CD14-positive monocyte (primary cell): Measurements from ENCODE around the gene CEP290. TPM values are rescaled to one million over a fixed set of nuclear protein-coding genes. Genes with fewer than 3 reads are reported as not detected.

Experiments used
- DNase-seq, 3 donors: peaks; one replicate each; pipeline ENCODE4 v3.0.0-alpha.2; 2011 to 2022
- H2AFZ ChIP-seq: 2 replicates; pipeline ENCODE4 v1.6.0; 2012; ENCODE audit warnings: mild to moderate bottlenecking, low read depth, low read length, inconsistent platforms; ENCODE audit not compliant: insufficient read depth, poor library complexity, severe bottlenecking
- H3K27ac ChIP-seq, 2 donors: 1 replicate in 1 of 2; 2 replicates in 1 of 2; pipeline ENCODE4 v1.5.1; 2012 to 2013; ENCODE audit warnings: low read length in 2 of 2, control low read depth in 1 of 2, inconsistent platforms in 1 of 2, low read depth in 1 of 2, mild to moderate bottlenecking in 1 of 2
- H3K27me3 ChIP-seq, 2 donors: one replicate each; pipeline versions ENCODE4 v1.6.0 to v1.6.1; 2011 to 2013; ENCODE audit warnings: low read length in 2 of 2; ENCODE audit not compliant: control insufficient read depth in 2 of 2, insufficient read depth in 2 of 2
- H3K36me3 ChIP-seq, 2 donors: replicated peaks in 1 of 2; 1 replicate in 1 of 2; 2 replicates in 1 of 2; pipeline versions ENCODE4 v1.5.1 to v1.6.1; 2012 to 2013; ENCODE audit warnings: low read length in 2 of 2, control low read depth in 1 of 2, inconsistent platforms in 1 of 2, mild to moderate bottlenecking in 1 of 2; ENCODE audit not compliant: insufficient read depth in 2 of 2, control insufficient read depth in 1 of 2
- H3K4me1 ChIP-seq, 2 donors: 1 replicate in 1 of 2; 2 replicates in 1 of 2; pipeline versions ENCODE4 v1.5.1 to v1.6.1; 2012 to 2013; ENCODE audit warnings: low read length in 2 of 2, control low read depth in 1 of 2, inconsistent platforms in 1 of 2, mild to moderate bottlenecking in 1 of 2, moderate library complexity in 1 of 2; ENCODE audit not compliant: insufficient read depth in 2 of 2, control insufficient read depth in 1 of 2
- H3K4me2 ChIP-seq: replicated peaks from 2 replicates; pipeline ENCODE3; 2012; ENCODE audit warnings: low read length, moderate library complexity, mild to moderate bottlenecking; ENCODE audit not compliant: poor library complexity, severe bottlenecking; ENCODE audit errors: extremely low read depth
- H3K4me3 ChIP-seq, 3 experiments: fragments of 200-600 bp in 1 of 3; sonication (generic) in 1 of 3; replicated peaks in 1 of 3; 1 replicate in 2 of 3; 2 replicates in 1 of 3; pipeline ENCODE4 v1.5.1; 2011 to 2013; ENCODE audit warnings: low read length in 3 of 3, mild to moderate bottlenecking in 3 of 3, control low read depth in 2 of 3, low read depth in 2 of 3, inconsistent platforms in 1 of 3, moderate library complexity in 1 of 3
- H3K79me2 ChIP-seq: 2 replicates; pipeline ENCODE4 v1.6.0; 2012; ENCODE audit warnings: mild to moderate bottlenecking, control low read depth, inconsistent platforms, low read length, moderate library complexity; ENCODE audit not compliant: insufficient read depth
- H3K9ac ChIP-seq: 2 replicates; pipeline ENCODE4 v1.6.0; 2017; ENCODE audit warnings: low read length, mild to moderate bottlenecking; ENCODE audit not compliant: insufficient read depth, poor library complexity, severe bottlenecking
- H3K9me3 ChIP-seq, 2 donors: replicated peaks in 1 of 2; 1 replicate in 1 of 2; 2 replicates in 1 of 2; pipeline versions ENCODE4 v1.5.1 to v1.6.1; 2012 to 2013; ENCODE audit warnings: low read length in 2 of 2, control low read depth in 1 of 2; ENCODE audit not compliant: control insufficient read depth in 1 of 2, insufficient read depth in 1 of 2
- H4K20me1 ChIP-seq: 2 replicates; pipeline ENCODE4 v1.6.0; 2012; ENCODE audit warnings: mild to moderate bottlenecking, low read length, control low read depth, moderate library complexity; ENCODE audit not compliant: insufficient read depth
- H3K27ac Mint-ChIP-seq, 7 donors: one replicate each; pipeline ENCODE4 v1.8.0; 2020; ENCODE audit warnings: mild to moderate bottlenecking in 7 of 7, mixed read lengths in 7 of 7, moderate library complexity in 6 of 7, inconsistent platforms in 2 of 7
- H3K27me3 Mint-ChIP-seq, 3 donors: one replicate each; pipeline ENCODE4 v1.8.0; 2021 to 2022; ENCODE audit warnings: low read depth in 3 of 3, mild to moderate bottlenecking in 3 of 3, mixed read lengths in 3 of 3, moderate library complexity in 3 of 3, inconsistent platforms in 1 of 3
- H3K36me3 Mint-ChIP-seq, 2 donors: one replicate each; pipeline ENCODE4 v1.8.0; 2020; ENCODE audit warnings: mixed read lengths in 2 of 2, inconsistent platforms in 1 of 2, mild to moderate bottlenecking in 1 of 2
- H3K4me1 Mint-ChIP-seq: one replicate; pipeline ENCODE4 v1.8.0; 2020; ENCODE audit warnings: mild to moderate bottlenecking, mixed read lengths
- H3K4me3 Mint-ChIP-seq, 2 donors: one replicate each; pipeline ENCODE4 v1.8.0; 2020; ENCODE audit warnings: mild to moderate bottlenecking in 2 of 2, mixed read lengths in 2 of 2, moderate library complexity in 1 of 2
- H3K9me3 Mint-ChIP-seq, 7 donors: one replicate each; pipeline ENCODE4 v1.8.0; 2020 to 2022; ENCODE audit warnings: mixed read lengths in 7 of 7, mild to moderate bottlenecking in 6 of 7, moderate library complexity in 6 of 7, inconsistent platforms in 2 of 7
- WGBS: methylation state at CpG from one replicate; pipeline ENCODE4 v1.1.5; 2013; ENCODE audit warnings: missing lambda C conversion rate; ENCODE audit not compliant: insufficient coverage; 5-methylcytosine and 5-hydroxymethylcytosine counted together
- intact Hi-C, 2 donors: fragments of 100-400 bp; cut with micrococcal nuclease; formaldehyde crosslinking; loops; one replicate each; pipeline versions ENCODE4 v1.15.0 to v1.15.1; 2023
- polyA plus RNA-seq, 3 donors: library from polyadenylated mRNA; depleted of rRNA in 1 of 3; unstranded in 2 of 3; stranded (reverse) in 1 of 3; fragments of 300-500 nt in 2 of 3; fragments of >200 nt in 1 of 3; fragmentation: Illumina TruSeq in 2 of 3; gene quantifications; 1 replicate in 2 of 3; 2 replicates in 1 of 3; pipeline ENCODE4 v1.2.3, GENCODE V29; 2012 to 2021
- TF ChIP-seq, protein P1 (sequence below): fragments of 200-600 bp; IDR thresholded peaks from one replicate; pipeline ENCODE4 v1.8.0; 2022; ENCODE audit warnings: antibody characterized with exemption, mild to moderate bottlenecking

Gene CEP290
- polyA plus RNA-seq, 3 donors = 0.55 to 1.5 (median 0.71) TPM

GRCh38 chr12:88122666-88123065, 19.2 kb downstream of the CEP290 start:
- H3K4me1 Mint-ChIP-seq = no peaks in the 10 kb centered on the region
- DNase-seq = no peak
- Histone ChIP-seq H3K4me2 (no peak overlapping the region), H3K36me3 (peaks cover 7 to 9% of the 10 kb centered on the region in 2 donors), H3K27me3 (no peaks in the 10 kb centered on the region), H2AFZ (no peak overlapping the region), H3K4me3 (no peak overlapping the region), H3K9ac (no peak overlapping the region), H3K9me3 (no peaks in the 10 kb centered on the region), H3K79me2 (no peaks in the 10 kb centered on the region), H4K20me1 (no peaks in the 10 kb centered on the region), H3K27ac (no peak overlapping the region), H3K4me1 (no peaks in the 10 kb centered on the region)
- intact Hi-C loops = no loop called here
- WGBS = 0% methylated on average over 2 of the region's 4 CpGs
- H3K36me3 Mint-ChIP-seq = peaks cover 6 to 12% of the 10 kb centered on the region in 2 donors
- no peak overlapping the region for H3K4me3 Mint-ChIP-seq
- H3K27me3 Mint-ChIP-seq = no peaks in the 10 kb centered on the region
- no peaks in the 10 kb centered on the region for H3K9me3 Mint-ChIP-seq
- no peak overlapping the region for H3K27ac Mint-ChIP-seq
- TF ChIP-seq, protein P1, sequence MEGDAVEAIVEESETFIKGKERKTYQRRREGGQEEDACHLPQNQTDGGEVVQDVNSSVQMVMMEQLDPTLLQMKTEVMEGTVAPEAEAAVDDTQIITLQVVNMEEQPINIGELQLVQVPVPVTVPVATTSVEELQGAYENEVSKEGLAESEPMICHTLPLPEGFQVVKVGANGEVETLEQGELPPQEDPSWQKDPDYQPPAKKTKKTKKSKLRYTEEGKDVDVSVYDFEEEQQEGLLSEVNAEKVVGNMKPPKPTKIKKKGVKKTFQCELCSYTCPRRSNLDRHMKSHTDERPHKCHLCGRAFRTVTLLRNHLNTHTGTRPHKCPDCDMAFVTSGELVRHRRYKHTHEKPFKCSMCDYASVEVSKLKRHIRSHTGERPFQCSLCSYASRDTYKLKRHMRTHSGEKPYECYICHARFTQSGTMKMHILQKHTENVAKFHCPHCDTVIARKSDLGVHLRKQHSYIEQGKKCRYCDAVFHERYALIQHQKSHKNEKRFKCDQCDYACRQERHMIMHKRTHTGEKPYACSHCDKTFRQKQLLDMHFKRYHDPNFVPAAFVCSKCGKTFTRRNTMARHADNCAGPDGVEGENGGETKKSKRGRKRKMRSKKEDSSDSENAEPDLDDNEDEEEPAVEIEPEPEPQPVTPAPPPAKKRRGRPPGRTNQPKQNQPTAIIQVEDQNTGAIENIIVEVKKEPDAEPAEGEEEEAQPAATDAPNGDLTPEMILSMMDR = no peak

DNA sequence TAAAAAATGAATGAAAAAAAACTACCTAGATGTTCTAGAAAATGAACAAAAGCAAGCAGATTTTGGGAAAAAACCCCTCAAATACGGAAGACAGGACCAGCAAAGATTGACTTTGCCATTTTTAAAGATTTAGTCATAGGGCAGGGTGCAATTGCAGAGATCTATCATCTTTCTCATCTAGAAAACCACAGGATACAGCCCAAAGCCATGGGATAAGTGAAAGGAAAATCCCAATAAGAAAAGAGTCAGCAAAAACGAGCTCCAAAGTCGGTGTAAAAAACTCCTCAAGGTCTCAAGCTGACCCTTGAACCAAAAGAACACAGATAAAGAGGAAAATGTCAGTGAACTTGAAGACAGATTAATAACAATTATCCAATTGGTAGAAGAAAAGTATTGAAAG, 28.0 kb downstream of the CEP290 start:
- intact Hi-C loops = no loop called here
- no peak overlapping the region for H2AFZ ChIP-seq
- peaks cover 4 to 26% of the 10 kb centered on the region in 2 donors for H3K36me3 ChIP-seq
- TF ChIP-seq, protein P1 = no peak
- no peaks in the 10 kb centered on the region for H3K27me3 ChIP-seq
- H3K79me2 ChIP-seq = no peaks in the 10 kb centered on the region
- no peaks in the 10 kb centered on the region for H3K4me1 ChIP-seq
- no CpG with 5 or more reads among the region's 3 CpGs for WGBS
- DNase-seq = no peak
- H3K4me1 Mint-ChIP-seq = peaks cover 2% of the 10 kb centered on the region
- no peak overlapping the region for H3K27ac Mint-ChIP-seq
- no peaks in the 10 kb centered on the region for H3K9me3 Mint-ChIP-seq
- H3K27me3 Mint-ChIP-seq = no peaks in the 10 kb centered on the region
- H3K9me3 ChIP-seq = no peaks in the 10 kb centered on the region
- H3K4me2 ChIP-seq = no peak overlapping the region
- no peak overlapping the region for H3K4me3 ChIP-seq
- H3K4me3 Mint-ChIP-seq = no peak overlapping the region
- no peaks in the 10 kb centered on the region for H4K20me1 ChIP-seq
- H3K27ac ChIP-seq = no peak overlapping the region
- no peak overlapping the region for H3K9ac ChIP-seq
- peaks cover 44 to 45% of the 10 kb centered on the region in 2 donors for H3K36me3 Mint-ChIP-seq
